Glutamatergic neuron (in vitro differentiated cells): ENCODE measurements around the gene TMEM72. TPM values are rescaled to one million over a fixed set of nuclear protein-coding genes. Genes with fewer than 3 reads are reported as not detected.

Source experiments
- DNase-seq: peaks from one replicate; pipeline ENCODE4 v3.0.0; 2022
- H3K27ac Mint-ChIP-seq: one replicate; pipeline ENCODE4 v1.8.0; 2020; ENCODE audit warnings: mild to moderate bottlenecking, mixed read lengths, inconsistent platforms; ENCODE audit not compliant: unreplicated experiment
- H3K27me3 Mint-ChIP-seq: one replicate; pipeline ENCODE4 v1.8.0; 2020; ENCODE audit warnings: mild to moderate bottlenecking, moderate library complexity, mixed read lengths, inconsistent platforms; ENCODE audit not compliant: unreplicated experiment
- H3K36me3 Mint-ChIP-seq: one replicate; pipeline ENCODE4 v1.8.0; 2020; ENCODE audit warnings: mild to moderate bottlenecking, mixed read lengths, inconsistent platforms; ENCODE audit not compliant: unreplicated experiment
- H3K4me1 Mint-ChIP-seq: one replicate; pipeline ENCODE4 v1.8.0; 2020; ENCODE audit warnings: mild to moderate bottlenecking, low read depth, mixed read lengths, inconsistent platforms; ENCODE audit not compliant: unreplicated experiment
- H3K4me3 Mint-ChIP-seq: one replicate; pipeline ENCODE4 v1.8.0; 2020; ENCODE audit warnings: mild to moderate bottlenecking, mixed read lengths, inconsistent platforms; ENCODE audit not compliant: unreplicated experiment
- H3K9me3 Mint-ChIP-seq: one replicate; pipeline ENCODE4 v1.8.0; 2020; ENCODE audit warnings: mild to moderate bottlenecking, moderate library complexity, mixed read lengths, inconsistent platforms; ENCODE audit not compliant: unreplicated experiment
- CTCF ChIP-seq: fragments of 200-600 bp; sonication (generic); IDR thresholded peaks from one replicate; pipeline ENCODE4 v1.5.0; 2021; ENCODE audit not compliant: partially characterized antibody, unreplicated experiment
- total RNA-seq: library from RNA; stranded (reverse); fragmentation: NEBNext Ultra II Directional; extraction: Animal tissue kit (Norgen Biotek cat#: 25700); gene quantifications from one replicate; pipeline ENCODE4 v1.2.1, GENCODE V29; 2021; ENCODE audit not compliant: unreplicated experiment

The TMEM72 gene
- total RNA-seq, 1 donor from 2014 or later, result not detected

GRCh38 chr10:44973323-44974081, 62.4 kb downstream of the TMEM72 start:
- H3K36me3 Mint-ChIP-seq, result no peaks in the 10 kb centered on the region
- peaks cover 30% of the 10 kb centered on the region for H3K4me1 Mint-ChIP-seq
- H3K27ac Mint-ChIP-seq, result peak overlapping the region; percentile 70
- peaks cover 16% of the 10 kb centered on the region for H3K9me3 Mint-ChIP-seq
- peak; percentile 39 for DNase-seq
- peak overlapping the region; percentile 42 for H3K4me3 Mint-ChIP-seq
- peaks cover 18% of the 10 kb centered on the region for H3K27me3 Mint-ChIP-seq
- no peak for TF ChIP-seq CTCF

GRCh38 chr10:44974082-44974627, 63.0 kb downstream of the TMEM72 start:
- TF ChIP-seq CTCF, result no peak
- peak overlapping the region; percentile 12 for H3K27ac Mint-ChIP-seq
- H3K4me3 Mint-ChIP-seq, result peak overlapping the region; percentile 77
- peaks cover 18% of the 10 kb centered on the region for H3K27me3 Mint-ChIP-seq
- H3K36me3 Mint-ChIP-seq, result no peaks in the 10 kb centered on the region
- H3K9me3 Mint-ChIP-seq, result peaks cover 20% of the 10 kb centered on the region
- no peak for DNase-seq
- H3K4me1 Mint-ChIP-seq, result peaks cover 31% of the 10 kb centered on the region

GRCh38 chr10:44974628-44975430, 63.7 kb downstream of the TMEM72 start:
- peak; percentile 77 for DNase-seq
- Mint-ChIP-seq H3K4me3 (peak overlapping the region; percentile 77), H3K4me1 (peaks cover 35% of the 10 kb centered on the region), H3K36me3 (no peaks in the 10 kb centered on the region), H3K9me3 (peaks cover 22% of the 10 kb centered on the region), H3K27ac (peak overlapping the region; percentile 78), H3K27me3 (peaks cover 18% of the 10 kb centered on the region)
- TF ChIP-seq CTCF, result peak; percentile 95

- H3K4me1 Mint-ChIP-seq, result peaks cover 42% of the 10 kb centered on the region
- no peak for TF ChIP-seq CTCF
- DNase-seq, result peak; percentile 43
- H3K36me3 Mint-ChIP-seq, result no peaks in the 10 kb centered on the region
- peak overlapping the region; percentile 80 for H3K4me3 Mint-ChIP-seq
- peaks cover 22% of the 10 kb centered on the region for H3K9me3 Mint-ChIP-seq
- peak overlapping the region; percentile 88 for H3K27ac Mint-ChIP-seq
- H3K27me3 Mint-ChIP-seq, result peaks cover 21% of the 10 kb centered on the region
Measured at GRCh38 chr10:44975431-44976331, 64.5 kb downstream of the TMEM72 start.
